GM21381 (cell line): ENCODE measurements around the gene DSTYK.
"Not testable (repeated sequence)": the region's sequence is repeated elsewhere in the genome, so short reads cannot be mapped to it uniquely, and the experiment has no call there.

Experiments
- ATAC-seq: cut with Tn5 transposase; IDR thresholded peaks from one replicate; pipeline ENCODE4 v1.9.1; 2021; ENCODE audit warnings: mild to moderate bottlenecking, moderate library complexity; ENCODE audit not compliant: unreplicated experiment

DSTYK gene

GRCh38 chr1:205179842-205180241 is 31.7 kb downstream of the DSTYK start:
- no peak for ATAC-seq

GRCh38 chr1:205172729-205173366 is 38.7 kb downstream of the DSTYK start:
- ATAC-seq, result no peak

- ATAC-seq, result no peak
These were observed 40.1 kb downstream of the DSTYK start for GRCh38 chr1:205171369-205171768.

GRCh38 chr1:205170532-205171269 is 40.8 kb downstream of the DSTYK start:
- ATAC-seq, result no peak

DNA sequence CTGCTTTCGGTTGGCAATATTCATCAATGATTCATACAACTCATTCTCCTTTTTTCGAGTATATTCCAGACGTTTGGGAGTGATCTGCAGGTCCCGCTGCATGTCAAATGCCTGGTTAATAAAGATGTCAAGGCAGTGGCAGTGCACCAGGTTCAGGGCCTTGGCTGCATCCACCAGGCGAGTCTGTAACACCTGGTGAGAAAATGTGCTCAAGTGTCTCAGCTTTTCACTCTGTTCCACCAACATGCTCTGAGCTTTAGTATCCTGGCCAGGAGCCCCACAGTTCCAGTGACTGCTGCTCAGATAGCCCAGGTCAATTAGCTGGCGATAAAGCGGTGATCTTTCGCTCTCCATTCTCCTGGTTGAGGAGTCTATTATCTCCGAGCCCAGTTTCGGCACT is 42.3 kb downstream of the DSTYK start:
- no peak for ATAC-seq

DNA sequence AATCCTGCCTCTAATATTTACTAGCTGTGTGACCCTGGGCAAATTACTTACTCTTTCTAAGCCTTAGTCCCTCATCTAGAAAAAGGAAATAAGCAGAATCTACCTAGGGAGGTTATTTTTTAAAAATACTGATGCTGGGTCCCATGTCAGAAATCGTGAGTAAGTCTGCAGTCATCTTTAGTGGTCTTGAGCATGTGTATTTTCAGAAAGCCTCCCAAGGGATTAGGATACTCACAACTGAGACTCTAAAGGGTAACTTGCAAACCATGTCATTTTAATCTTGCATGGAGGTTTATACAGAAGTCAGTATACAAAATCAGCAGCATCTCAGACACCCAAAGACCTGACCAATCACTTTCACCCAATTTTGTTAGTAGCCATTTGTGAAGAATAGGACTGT is 43.2 kb downstream of the DSTYK start:
- ATAC-seq, result no peak

DNA sequence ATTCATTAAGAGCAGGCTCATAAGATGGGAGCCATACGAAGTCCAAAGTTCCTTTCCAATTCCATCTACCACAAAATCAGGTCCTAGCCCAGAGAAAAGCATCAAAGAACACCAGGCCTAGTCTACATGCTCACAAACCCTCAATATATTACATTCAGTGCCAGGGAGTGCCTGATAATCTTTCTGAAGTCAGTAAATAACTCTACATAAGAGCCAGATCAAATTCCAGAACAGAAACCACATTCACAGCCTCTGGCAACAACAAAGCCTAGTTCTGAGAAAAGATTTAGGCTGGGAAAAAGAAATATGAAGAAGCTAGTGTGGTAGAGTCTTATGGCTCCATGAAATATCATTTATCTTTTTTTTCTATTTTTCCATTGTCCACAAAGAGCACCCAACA is 49.2 kb downstream of the DSTYK start:
- ATAC-seq, result no peak

GRCh38 chr1:205161076-205161475 is 50.4 kb downstream of the DSTYK start:
- ATAC-seq, result no peak

- ATAC-seq, result no peak
These were observed 53.4 kb downstream of the DSTYK start for GRCh38 chr1:205158048-205158616.

DNA sequence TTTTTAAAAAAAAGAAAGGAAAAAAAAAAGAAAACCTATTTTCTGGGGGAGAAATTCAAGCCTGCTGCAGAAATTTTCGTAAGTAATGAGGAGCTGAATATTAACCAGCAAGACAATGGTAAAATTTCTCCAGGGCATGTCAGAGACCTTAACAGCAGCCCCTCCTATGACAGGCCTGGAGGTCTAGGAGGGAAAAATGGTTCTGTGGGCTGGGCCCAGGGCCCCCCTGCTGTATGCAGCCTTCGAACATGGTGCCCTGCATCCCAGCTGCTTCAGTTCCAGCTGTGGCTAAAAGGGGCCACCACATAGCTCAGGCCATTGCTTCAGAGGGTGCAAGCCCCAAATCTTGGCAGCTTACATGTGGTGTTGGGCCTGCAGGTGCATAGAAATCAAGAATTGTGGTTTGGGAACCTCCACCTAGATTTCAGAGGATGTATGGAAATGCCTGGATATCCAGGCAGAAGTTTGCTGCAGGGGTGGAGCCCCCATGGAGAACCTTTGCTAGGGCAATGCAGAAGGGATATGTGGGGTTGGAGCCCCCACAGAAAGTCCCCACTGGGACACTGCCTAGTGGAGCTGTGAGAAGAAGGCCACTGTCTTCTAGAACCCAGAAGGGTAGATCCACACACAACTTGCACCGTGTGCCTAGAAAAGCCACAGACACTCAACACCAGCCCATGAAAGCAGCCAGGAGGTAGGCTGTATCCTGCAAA is 55.7 kb downstream of the DSTYK start:
- ATAC-seq, result not testable (repeated sequence)

GRCh38 chr1:205152505-205152904 is 59.0 kb downstream of the DSTYK start:
- no peak for ATAC-seq

- no peak for ATAC-seq
These were observed 60.7 kb downstream of the DSTYK start for GRCh38 chr1:205150651-205151428.

DNA sequence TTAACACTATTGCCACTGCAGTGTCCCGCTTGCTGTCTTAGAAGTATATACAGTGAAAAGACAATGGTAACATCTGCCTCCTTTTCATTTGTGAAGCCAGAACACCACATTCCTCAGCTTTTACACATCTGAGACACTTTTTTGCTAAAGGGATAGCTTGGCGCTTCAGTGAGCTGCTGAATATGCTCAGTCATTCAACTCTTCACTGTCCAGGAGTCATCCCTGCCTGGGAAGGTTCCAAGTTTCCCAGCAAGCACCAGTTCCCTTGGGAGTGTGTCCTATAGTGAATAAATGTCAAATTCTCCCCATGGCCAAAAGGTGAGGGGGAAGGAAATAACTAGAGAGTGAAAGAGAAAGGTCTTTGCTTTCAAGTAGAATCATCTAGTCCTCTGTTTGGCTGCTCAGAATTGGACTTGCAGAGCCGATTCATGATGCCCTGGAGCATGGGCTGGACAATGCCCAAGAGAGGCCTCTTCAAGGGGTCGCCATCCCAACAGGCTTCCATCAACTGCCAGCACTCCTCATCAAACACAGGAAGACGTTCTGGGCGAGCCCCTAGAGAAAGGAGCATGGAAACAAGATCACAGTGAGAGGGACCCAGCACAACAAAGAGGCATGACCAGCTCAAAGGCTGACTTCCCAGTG is 64.2 kb downstream of the DSTYK start:
- no peak for ATAC-seq

DNA sequence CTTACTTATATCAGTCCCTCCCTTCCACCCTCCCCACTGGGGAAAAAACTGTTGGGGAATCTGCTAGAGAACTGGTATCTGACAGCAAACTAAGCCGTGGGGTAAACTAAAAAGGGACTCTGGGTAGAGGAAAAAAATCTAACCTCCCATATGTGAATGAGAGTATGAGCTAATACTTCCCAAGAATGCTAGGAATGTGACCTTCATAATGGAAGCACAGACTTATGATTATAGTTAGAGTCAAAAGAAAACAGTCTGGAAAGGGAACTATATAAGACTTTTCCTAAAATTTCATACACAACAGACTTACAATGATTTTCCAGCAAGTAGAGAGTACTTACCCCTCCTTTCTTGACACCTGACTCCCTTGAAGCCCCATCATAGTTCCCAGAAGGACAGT is 66.8 kb downstream of the DSTYK start:
- ATAC-seq, result no peak

- no peak for ATAC-seq
These were observed 67.3 kb downstream of the DSTYK start for GRCh38 chr1:205144046-205144720.

- no peak for ATAC-seq
These were observed 69.4 kb downstream of the DSTYK start for GRCh38 chr1:205142102-205142469.

GRCh38 chr1:205141236-205142101 is 70.0 kb downstream of the DSTYK start:
- ATAC-seq, result peak; percentile 60

GRCh38 chr1:205140113-205140512 is 71.4 kb downstream of the DSTYK start:
- no peak for ATAC-seq

DNA sequence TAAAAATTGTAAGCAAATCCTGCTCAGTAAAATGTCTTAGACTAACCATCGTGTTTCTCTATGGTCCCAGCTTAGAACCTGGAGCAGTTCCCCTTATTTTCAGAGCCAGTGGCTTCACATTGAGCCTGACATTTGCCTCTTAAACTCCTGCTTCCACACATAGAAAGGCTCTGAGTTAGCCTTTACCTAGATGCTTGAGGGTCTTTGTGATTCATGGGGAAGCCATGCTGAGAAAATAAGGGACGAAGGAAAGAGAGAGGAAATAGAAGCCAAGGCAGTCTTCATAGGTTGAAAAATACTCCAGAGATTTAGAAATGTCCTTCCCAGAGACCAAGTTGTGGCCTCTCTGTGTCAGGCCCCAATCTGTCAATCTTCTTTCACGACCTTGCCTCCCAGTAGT is 73.6 kb downstream of the DSTYK start:
- ATAC-seq, result no peak
